Stimulated activated CD8-positive, alpha-beta memory T cell treated with anti-CD3 and anti-CD28 coated beads, Interleukin-4, amount 100 ng/mL, for 48 hours (primary cell): ENCODE results near the gene IER3.
"Not testable (repeated sequence)": the region's sequence is repeated elsewhere in the genome, so short reads cannot be mapped to it uniquely, and the experiment has no call there.

Experiments
- DNase-seq: peaks from one replicate; pipeline ENCODE4 v3.0.0-alpha.2; 2020

IER3 gene

DNA sequence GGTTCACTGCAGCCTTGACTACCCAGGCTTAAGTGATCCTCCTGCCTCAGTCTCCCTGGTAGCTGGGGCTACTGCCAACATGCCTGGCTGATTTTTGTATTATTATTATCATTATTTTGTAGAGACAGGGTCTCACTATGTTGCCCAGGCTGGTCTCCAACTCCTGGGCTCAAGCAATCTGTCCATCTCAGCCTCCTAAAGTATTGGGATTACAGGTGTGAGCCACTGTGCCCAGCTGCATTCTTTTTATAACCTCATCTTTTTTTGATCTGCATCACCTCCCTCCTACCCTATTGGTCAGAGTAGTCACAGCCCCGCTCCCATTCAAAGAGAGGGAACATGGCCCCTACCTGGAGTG lies 23.6 kb upstream of the IER3 start:
- DNase-seq, result no peak

DNA sequence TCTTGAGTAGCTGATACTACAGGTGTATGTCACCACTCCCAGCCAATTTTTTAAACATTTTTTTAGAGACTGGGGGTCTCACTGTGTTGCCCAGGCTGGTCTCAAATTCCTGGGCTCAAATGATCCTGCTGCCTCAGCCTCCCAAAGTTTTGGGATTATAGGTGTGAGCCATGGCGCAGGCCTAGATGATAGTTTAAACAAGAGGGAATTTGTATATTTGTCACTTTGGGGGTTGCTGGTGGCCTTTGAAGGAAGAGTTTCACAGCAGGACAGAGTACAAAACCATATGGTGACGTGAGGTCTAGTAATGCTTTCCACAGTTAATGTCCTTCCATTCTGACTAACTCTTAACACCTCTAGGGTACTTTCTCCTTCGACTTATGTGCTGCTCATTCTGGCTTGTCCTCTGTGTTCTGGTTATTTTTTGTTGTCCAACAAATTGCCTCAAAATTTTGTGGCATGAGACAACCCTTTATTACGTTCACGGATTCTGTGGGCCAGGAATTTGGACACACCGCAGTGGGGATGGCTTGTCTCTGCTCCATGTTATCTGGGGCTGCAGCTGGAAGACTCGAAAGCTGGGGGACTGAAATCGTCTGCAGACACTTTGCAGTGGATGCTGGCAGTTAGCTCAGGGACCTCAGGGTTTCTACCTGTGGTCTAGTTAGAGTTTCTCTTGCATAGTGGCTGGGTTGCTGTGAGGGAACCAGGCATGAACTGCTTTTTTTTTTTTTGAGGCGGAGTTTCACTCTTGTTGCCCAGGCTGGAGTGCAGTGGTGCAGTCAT lies 23.0 kb upstream of the IER3 start:
- DNase-seq, result peak; percentile 58

DNA sequence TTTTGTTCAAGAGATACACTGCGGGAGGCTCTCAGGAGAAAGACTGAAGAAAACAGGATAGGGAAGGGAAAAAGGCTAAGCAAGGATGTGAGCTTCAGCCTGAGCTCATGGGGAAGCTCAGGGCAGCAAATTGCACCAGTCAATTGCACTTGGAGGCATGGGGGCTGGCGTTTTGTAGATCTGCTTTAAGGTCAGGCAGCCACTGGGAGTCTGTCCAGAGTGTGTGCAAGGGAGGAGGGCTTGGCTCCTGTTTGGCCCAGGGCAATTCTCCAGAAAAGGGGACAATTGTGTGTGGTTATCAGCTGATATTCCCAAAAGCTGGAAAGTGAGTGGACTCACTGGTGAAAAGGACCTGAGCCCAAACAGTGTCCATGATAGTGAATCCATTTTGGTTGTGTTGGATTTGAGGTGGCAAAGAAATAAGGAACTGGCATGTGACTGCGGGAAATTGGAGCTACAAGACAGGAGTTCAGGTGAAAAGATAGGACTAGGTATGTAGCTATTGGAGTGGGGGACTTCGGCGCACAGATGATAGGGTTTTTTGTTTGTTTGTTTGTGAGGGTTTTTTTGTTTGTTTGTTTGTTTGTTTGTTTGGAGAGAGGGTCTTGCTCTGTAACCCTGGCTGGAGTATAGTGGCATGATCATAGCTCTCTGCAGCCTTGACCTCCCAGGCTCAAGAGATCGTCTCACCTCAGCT lies 22.3 kb upstream of the IER3 start:
- no peak for DNase-seq

DNA sequence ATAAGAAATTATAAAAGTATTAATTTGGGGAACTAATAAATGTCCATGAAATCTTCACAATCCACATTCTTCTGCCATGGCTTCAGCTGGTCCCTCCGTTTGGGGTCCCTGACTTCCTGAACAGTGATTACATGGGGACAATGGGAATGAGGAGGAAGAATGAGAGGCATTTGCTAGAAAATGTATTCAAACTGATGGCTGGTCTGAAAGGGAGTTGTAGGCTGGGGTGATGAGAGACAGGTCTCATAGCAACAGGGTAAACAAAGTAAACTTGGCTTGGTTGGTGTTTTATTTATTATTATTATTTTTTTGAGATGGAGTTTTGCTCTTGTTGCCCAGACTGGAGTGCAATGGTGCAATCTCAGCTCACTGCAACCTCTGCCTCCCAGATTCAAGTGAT lies 21.1 kb upstream of the IER3 start:
- not testable (repeated sequence) for DNase-seq

DNA sequence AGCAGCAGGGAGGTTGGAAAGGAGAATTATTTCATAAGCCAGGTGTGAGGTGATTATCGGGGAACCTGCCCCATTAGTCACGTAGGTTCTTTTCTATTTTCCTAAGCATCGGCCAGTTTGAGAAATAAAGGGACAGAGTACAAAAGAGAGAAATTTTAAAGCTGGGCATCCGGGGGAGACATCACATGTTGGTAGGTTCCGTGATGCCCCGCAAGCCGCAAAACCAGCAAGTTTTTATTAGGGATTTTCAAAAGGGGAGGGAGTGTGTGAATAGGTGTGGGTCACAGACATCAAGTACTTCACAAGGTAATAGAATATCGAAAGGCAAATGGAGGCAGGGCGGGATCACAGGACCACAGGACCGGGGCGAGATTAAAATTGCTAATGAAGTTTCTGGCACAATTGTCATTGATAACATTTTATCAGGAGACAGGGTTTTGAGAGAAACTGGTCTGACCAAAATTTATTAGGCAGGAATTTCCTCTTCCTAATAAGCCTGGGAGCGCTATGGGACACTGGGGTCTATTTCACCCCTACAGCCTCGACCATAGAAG lies 20.2 kb upstream of the IER3 start:
- not testable (repeated sequence) for DNase-seq

DNA sequence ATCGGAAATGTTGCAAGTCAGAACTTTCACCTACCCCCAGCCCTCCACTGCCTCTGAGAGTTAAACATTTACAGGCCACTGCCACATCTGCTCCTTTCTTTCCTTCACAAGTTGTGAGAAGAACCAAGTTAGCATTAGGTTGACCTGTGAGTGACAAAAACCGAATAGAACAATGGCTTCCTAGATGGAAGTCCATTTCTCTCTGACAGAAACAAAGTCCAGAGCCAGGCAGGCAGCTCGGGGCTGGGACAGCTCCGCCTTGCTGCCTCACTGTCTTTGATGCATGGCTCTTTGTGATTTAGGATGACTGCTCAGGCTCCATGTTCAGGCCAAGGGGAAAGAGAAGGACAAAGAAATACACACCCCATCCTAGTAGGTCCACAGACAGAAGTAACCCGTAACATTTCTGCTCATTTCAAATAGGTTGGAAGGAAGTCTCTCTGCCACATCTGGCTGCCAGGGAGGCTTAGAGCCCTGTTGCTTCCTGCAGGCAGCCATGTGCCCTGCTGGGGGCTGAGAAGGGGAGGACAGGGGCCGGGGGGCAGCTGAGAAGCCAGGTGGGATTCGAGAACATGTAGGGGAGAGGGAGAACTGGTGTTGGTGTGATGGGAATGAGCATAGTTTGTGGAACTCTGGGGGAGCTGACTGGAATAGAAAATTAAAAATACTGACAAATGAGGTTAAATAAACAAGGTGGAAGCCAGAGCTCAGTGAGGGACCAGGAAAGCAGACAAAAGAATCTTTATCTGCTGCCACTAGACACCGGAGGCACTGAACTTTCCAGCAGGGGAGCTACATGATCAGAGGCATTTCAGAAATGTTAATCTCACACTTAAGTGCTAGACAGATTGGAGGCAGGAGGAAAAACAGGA lies 19.5 kb upstream of the IER3 start:
- no peak for DNase-seq

DNA sequence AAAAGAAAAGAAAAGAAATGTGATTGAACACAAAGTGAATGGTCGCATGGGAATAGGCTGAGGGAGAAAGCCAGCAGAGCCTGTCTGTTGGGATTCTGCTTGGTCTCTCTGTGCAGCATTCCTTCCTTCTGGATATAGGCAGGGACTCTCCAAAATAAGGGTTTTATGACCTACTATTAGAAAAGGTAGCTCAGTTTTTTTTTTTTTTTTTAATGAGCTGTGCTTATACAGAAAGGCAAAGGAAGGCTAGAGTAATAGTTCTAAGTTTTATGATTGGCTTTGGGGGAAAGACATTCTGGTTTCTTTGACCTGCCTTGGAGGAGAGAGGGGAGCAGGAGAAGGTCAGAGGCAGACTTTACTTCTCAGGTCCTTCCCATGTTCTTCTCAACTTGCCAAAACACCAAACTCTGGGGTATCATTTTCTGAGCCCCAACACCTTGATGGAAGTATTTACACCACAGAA lies 18.8 kb upstream of the IER3 start:
- DNase-seq, result no peak

DNA sequence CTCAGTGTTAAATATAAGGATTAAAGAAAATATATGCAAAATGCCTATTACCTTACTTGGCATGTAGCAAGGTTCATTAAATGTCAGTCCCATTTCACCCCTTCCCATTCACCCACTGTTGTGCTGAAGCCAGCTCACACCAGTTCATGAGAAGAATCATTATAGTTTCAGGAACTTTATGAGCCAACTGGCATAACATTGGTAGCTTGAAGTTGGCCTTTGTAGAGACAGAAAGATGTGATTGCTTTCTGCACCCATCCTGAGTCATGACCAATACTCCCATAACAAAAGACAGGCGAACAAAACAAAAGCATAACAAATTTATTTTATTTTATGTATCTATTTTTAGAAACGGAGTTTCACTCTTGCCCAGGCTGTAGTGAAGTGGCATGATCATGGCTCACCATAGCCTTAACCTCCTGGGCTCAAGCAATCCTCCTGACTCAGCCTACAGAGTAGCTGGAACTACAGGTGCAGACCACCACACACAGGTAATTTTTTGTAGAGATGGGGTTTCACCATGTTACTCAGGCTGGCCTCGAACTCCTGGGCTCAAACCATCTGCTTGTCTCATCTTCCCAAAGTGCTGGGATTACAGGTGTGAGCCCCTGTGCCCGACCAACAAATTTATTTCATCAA lies 17.6 kb upstream of the IER3 start:
- DNase-seq, result no peak

DNA sequence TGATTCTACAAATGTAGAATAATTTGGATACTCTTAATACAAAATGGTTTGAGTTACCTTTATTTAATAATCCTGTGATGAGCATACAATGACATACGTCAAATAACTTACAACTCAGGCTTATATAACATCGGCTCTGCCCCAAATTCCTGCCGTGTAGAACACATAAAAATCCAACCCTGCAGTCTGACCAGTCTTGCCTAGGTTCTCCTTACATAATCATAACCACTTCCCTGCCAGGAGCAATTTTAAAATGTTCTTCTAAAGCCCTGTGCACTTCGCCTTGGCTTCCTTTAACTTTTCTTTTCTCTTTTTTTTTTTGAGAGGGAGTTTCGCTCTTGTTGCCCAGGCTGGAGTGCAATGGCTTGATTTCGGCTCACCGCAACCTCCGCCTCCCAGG lies 16.2 kb upstream of the IER3 start:
- no peak for DNase-seq

DNA sequence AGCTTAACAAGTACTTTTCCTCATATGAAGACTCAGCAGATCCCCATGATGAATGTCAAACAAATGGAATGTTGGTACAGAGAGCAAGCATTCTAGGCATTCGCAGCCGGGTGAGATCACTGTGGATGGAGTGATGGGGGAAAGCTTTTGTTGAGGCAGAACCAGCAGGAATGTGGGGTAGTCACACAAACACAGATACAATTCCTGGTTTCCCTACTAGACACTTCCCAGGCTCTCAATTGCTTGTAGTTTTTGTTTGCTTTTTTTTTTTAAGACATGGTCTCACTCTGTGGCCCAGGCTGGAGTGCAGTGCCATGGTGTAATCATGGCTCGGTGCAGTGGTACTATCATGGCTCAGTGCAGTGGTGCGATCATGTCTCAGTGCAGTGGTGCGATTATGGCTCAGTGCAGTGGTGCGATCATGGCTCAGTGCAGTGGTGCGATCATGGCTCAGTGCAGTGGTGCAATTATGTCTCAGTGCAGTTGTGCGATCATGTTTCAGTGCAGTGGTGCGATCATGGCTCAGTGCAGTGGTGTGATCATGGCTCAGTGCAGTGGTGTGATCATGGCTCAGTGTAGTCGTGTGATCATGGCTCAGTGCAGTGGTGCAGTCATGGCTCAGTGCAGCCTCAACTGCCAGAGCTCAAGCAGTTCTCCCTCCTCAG lies 15.4 kb upstream of the IER3 start:
- no peak for DNase-seq

DNA sequence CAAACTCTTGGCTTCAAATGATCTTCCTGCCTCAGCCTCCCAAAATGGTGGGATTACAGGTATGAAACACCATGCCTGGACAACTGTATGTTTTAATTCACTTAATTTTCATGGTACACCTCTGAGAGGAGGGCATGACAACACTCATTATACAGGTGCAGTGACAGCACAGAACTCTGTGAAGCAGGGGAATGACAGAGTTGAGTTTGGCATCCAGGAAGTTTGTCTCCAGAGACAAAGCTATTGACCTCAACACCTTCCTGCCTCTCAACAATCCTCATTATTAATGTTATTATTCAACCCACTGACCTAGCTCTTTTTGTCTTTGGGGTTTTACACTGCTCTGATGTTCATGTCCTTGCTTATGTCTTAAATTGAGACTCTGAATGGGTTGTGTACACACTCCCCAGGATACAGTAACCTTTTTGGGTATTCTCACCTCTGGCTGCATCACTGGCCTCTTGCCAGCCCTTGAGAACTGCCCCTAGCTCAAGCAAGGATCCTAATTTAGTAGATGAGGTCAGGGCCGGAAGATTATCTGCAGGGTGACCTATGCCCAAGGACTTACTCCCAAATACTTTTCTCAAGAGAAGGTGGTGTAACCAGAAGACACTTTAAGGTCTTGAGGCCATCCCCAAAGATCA lies 13.0 kb upstream of the IER3 start:
- no peak for DNase-seq

DNA sequence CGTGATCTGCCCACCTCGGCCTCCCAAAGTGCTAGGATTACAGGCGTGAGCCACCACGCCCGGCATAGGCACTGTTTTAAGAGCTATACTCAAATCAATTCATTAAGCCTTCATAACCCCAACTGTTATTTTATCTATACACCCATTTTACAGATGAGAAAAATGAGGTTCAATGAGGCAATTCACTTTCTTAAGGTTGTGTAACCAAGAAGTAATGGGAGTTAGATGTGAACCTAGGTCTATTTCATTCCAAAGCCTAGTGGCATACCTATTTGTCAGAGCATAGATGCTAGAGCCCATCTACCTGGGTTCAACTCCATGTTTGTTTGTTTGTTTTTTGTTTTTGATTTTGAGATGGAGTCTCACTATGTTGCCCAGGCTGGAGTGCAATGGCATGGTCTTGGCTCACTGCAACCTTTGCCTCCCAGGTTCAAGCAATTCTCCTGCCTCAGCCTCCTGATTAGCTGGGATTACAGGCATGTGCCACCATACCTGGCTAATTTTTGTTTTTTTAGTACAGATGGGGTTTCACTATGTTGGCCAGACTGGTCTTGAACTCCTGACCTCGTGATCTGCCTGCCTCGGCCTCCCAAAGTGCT lies 12.2 kb upstream of the IER3 start:
- not testable (repeated sequence) for DNase-seq

DNA sequence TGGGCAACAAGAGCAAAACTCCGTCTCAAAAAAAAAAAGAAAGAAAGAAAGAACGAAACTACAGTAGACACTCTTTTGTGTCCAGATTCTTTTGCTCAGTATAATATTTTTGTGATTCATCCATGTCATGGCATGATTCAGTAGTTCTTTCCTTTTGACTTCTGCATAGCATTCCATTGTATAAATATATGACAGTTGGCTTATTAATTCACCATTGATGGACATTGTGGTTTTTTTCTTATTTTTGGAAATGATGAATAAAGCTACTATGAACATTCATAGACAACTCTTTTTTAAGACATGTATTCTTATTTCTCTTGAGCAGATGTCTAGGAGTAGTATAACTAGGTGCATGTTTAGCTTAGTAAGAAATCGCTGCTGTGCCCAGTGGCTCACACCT lies 10.3 kb upstream of the IER3 start:
- no peak for DNase-seq

DNA sequence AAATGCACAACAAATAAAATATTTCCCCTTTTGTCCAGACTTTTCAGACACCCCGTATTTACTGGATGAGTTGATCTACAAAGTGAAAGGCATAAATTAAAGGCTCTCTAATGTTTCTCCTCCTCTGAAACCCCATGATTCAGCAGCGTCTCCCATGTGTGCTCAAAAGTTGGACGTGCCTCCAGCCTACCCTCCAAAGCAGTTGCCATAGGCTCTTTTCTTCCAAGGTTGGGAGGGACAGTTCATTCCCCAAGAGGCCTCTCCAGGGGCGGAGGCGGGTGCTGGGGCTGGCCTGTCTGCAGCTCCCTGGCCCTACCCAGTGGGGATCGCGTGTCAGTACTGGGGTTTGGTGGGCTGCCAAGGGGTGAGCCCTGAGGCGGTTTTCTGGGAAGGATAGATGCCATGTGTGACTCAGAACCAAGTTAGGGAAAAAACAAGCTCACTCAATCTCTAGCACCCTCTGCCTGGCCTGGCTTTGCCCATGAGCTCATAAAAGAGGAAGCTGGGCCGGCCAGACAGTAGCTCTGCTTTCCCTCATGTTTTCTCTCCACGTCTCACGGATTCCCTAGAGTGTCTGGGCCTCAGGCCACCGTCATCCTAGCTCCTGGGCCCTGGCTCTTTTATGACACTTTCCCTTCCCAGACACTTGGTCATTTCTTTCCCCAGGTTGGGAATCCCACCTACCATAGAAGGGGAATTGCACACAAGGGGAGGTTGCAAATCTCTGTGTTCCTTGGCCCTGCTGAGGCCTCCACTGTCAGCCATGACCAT lies 8.0 kb upstream of the IER3 start:
- DNase-seq, result no peak

DNA sequence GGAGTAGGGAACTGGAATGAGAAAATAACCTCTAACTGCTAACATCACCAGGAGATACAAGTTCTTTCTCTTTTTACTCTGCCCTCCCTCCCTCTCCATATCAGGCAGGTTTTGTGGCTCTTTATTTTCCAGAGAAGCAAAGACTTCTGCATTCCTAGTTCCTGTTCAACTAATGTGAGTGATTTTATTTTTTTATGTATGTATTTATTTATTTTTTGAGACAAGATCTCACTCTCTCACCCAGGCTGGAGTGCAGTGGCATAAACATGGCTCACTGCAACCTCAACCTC lies 6.0 kb upstream of the IER3 start:
- DNase-seq, result no peak

DNA sequence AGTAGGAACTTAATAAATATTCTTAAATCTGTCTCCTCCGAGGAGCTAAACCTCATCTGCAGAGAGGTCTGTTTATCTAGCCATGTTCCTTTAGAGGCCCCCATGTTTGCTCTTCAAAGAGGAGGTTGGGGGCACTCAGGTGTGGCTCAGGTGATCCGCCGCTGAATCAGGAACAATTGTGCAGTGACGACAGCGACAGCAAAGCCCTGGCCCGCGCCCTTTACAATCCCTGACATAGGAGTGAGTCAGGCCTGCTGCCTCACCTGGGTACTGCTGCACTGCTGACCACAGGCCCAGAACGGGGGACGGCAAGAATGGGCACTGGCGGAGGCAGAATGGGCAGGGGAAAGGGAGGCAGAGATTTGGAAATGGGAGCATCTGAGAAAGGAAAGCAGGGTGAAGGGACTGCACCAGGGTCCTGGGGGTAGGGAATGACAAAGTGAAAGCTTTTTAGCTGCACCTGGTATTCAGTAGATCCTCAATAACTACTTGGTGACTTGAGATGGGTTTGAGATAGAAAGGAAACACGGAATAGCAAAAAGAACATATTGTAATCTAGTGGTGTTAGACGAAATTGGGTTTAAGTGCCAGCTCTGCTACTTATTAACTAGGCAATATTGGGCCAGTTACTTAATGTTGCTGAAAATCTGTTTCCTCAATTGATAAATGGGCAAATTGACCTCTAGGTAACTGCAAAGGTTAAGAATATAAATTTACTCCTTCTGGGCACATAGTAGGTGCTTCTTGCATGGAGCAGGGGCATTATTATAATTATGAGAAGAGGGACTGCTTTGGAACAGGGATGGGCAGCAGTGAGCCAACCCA lies 5.4 kb upstream of the IER3 start:
- no peak for DNase-seq

DNA sequence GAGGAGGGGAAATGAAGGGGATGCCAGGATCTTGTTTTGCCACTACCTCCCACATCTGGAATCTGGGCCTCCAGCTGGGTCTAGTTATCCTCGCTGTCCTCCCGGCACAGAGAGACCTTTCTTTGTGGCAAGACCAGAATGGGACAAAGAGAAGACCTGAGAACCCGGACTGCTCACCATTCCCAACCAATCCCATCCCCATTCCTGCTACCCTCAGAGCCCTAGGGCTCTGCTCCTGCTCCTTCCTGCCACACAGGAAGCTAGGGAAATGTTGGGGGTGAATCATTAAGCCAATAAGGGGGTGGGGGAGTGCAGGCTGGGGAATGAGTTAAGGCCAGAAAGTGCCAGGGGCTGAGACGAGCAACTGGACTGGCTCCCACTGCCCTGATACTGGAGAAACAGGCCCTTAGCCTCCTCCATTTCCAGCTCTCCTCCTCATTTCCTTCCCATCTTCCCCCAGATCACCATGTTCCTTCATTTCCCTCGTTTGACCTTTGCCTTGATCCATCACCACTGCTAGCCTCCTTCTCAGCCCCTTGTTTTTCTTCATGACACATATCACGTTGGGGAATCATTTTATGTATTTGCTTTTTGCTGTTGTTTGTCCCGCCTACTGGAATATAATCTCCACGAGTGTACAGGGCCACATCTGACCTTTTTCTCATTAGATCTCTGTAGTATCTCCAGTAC lies 4.6 kb upstream of the IER3 start:
- no peak for DNase-seq

DNA sequence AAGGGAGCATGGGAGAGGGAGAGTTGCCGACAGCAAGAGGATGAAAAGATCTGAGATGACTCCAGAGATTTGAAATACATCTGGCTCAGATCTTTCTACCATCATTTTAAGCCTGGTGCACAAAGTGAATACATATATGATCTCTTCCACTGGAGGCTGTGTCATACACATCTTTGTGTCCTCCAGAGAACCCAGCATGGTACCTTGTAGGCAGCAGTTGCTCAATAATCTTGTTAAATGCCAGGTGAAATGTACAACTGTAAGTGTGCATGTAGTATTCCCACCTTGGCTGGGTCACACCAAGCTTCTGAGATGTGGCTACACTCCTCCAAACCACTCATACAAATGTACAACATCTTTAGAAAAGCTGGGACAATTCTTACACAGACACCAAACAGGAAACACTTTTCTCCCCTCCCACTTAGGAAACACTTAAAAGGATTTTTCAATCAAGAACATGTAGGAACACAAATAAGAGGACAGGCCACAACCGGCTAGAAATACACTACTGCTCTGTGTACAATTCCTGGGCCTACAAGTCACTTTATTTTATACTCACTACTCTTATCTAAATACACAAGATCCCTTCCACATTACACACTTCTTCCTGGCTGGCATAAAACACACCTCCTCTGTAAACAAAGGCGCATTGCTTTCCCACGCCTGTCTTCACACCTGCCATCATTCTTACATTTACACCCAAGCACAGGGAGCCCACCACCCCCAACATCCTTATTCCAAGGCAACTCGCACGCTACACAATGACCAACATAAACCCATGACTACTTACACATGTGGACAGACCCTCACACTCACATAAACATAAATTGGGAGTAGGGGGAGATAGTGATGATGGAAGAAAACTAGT lies 3.8 kb upstream of the IER3 start:
- DNase-seq, result no peak
